Uterus (tissue), 2 donors: Measurements from ENCODE around the gene CACNA1C.

Experiments
- CTCF ChIP-seq, 4 experiments: fragments of 200-600 bp in 2 of 4; fragments of 450-650 bp in 2 of 4; sonication (generic) in 2 of 4; IDR thresholded peaks; one replicate each; pipeline ENCODE4 v1.5.1; 2016 to 2019; ENCODE audit warnings: antibody characterized with exemption in 4 of 4, mild to moderate bottlenecking in 2 of 4, moderate library complexity in 1 of 4
- POLR2A ChIP-seq, 2 donors: fragments of 450-650 bp; IDR thresholded peaks; one replicate each; pipeline ENCODE4 v1.6.1; 2016; ENCODE audit warnings: antibody characterized with exemption in 2 of 2, mild to moderate bottlenecking in 1 of 2, moderate library complexity in 1 of 2

GRCh38 chr12:2393016-2393415 lies 340.2 kb downstream of the CACNA1C start:
- no peak for TF ChIP-seq CTCF (IDR thresholded peaks at IDR 0.05)
- TF ChIP-seq POLR2A (IDR thresholded peaks at IDR 0.05): no peak
